OCI-LY1 (cell line): ENCODE measurements around the gene IL11.

Experiments
- EZH2 ChIP-seq: fragments of 200-600 bp; sonication (generic), shearing (Covaris generic); IDR thresholded peaks from 2 replicates; pipeline ENCODE4 v1.8.0; 2017; ENCODE audit warnings: borderline replicate concordance, mixed run types, mild to moderate bottlenecking, antibody characterized with exemption, low read length, moderate library complexity, mixed read lengths
- TF ChIP-seq, protein P1 (sequence below): fragments of 200-600 bp; sonication (generic), shearing (Covaris generic); IDR thresholded peaks from 2 replicates; pipeline ENCODE4 v1.5.1; 2017; ENCODE audit warnings: mild to moderate bottlenecking, antibody characterized with exemption, low read length, moderate library complexity, mixed read lengths

DNA sequence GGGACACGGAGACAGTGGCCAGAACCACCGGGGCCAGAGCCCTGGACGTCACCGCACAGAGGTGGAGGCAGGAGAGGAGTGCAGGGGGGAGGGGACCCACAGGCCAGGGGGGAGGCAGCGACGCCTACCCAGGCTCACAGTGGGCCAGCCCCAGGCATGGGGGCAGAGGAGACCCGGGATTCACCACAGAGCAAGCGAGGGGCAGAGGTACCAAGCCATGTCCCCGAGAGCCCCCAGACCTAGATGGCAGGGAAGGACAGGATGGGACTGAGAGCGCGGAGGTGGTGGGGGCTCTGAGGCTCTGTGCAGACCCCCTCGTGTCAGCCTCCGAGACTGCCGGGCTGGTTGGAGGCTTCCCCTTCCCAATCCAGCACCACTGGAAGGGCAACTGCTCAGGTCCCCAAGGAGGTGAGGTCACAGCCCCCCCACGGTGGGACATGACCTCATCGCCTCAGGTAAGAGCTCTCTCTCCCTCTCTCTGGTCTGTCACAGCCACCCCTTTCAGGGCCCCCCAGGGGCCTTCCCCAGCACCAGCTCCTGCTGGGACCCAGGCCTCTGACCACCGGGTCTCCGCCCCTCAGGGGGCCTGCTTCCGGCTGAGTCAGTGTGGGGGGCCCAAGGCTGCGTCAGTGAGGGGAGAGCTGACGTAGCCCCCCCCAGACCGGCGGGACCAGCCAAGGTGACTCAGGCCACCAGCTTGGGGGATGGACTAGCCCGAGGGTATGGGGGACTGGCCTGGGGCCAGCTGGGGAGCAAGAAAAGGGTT is 2.2 kb upstream of the IL11 start:
- TF ChIP-seq, protein P1, sequence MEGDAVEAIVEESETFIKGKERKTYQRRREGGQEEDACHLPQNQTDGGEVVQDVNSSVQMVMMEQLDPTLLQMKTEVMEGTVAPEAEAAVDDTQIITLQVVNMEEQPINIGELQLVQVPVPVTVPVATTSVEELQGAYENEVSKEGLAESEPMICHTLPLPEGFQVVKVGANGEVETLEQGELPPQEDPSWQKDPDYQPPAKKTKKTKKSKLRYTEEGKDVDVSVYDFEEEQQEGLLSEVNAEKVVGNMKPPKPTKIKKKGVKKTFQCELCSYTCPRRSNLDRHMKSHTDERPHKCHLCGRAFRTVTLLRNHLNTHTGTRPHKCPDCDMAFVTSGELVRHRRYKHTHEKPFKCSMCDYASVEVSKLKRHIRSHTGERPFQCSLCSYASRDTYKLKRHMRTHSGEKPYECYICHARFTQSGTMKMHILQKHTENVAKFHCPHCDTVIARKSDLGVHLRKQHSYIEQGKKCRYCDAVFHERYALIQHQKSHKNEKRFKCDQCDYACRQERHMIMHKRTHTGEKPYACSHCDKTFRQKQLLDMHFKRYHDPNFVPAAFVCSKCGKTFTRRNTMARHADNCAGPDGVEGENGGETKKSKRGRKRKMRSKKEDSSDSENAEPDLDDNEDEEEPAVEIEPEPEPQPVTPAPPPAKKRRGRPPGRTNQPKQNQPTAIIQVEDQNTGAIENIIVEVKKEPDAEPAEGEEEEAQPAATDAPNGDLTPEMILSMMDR = no peak
- TF ChIP-seq EZH2 = no peak
